ENCODE data around the gene U2AF2. TPM values are rescaled to one million over a fixed set of nuclear protein-coding genes. Genes with fewer than 3 reads are reported as not detected.

U2AF2 gene
- total RNA-seq, 1 donor from 2014 or later = 365 TPM

DNA sequence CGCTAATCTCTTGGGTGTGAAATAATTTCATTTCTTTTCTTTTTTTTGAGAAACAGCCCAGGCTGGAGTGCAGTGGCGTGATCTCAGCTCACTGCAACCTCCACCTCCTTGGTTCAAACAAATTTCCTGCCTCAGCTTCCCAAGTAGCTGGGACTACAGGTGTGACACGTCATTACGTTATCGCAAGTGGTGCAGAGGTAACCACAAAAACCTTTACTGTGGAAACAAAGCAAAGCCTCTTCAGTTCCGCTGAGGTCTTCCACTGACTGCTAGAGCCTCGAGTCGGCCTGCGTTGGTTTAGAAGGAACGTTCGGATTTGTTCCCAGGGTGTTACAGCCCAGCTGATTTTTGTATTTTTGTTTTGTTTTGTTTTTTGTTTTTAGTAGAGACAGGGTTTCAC, 28.5 kb upstream of the U2AF2 start:
- no peak overlapping the region for H3K27ac Mint-ChIP-seq (ENCODE audit: unreplicated experiment)
- H3K27me3 Mint-ChIP-seq (ENCODE audit: low read depth) = peaks cover 5% of the 10 kb centered on the region
- H3K4me3 Mint-ChIP-seq = peak overlapping the region; percentile 44
- peaks cover 3% of the 10 kb centered on the region for H3K9me3 Mint-ChIP-seq
- H3K4me1 Mint-ChIP-seq = peaks cover 20% of the 10 kb centered on the region
- peaks cover 7% of the 10 kb centered on the region for H3K36me3 Mint-ChIP-seq (ENCODE audit: low read depth)
- TF ChIP-seq, protein P1, sequence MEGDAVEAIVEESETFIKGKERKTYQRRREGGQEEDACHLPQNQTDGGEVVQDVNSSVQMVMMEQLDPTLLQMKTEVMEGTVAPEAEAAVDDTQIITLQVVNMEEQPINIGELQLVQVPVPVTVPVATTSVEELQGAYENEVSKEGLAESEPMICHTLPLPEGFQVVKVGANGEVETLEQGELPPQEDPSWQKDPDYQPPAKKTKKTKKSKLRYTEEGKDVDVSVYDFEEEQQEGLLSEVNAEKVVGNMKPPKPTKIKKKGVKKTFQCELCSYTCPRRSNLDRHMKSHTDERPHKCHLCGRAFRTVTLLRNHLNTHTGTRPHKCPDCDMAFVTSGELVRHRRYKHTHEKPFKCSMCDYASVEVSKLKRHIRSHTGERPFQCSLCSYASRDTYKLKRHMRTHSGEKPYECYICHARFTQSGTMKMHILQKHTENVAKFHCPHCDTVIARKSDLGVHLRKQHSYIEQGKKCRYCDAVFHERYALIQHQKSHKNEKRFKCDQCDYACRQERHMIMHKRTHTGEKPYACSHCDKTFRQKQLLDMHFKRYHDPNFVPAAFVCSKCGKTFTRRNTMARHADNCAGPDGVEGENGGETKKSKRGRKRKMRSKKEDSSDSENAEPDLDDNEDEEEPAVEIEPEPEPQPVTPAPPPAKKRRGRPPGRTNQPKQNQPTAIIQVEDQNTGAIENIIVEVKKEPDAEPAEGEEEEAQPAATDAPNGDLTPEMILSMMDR (conservative IDR thresholded peaks at IDR 0.05) = no peak
- DNase-seq (ENCODE audit: low read depth, low spot score) = no peak

DNA sequence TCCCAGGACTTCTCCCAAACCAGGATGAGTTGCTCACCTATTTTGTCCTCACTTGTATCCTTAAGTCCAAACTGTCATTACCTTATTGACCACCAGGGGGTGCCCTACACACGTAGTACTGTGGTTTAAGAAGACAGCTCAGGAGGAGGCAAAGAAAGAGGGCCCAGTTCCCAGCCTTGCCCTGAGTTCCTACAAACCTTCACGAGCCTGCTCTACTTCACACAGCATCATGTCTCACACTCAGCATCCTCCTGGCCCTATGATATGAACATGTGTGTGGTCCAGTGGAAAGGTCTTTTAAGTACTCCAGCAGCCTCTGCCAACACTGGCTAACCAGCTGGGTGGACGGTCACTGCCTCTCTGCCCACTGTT, 22.4 kb upstream of the U2AF2 start:
- H3K4me1 Mint-ChIP-seq = peaks cover 33% of the 10 kb centered on the region
- peak overlapping the region; percentile 78 for H3K4me3 Mint-ChIP-seq
- TF ChIP-seq, protein P1 (conservative IDR thresholded peaks at IDR 0.05) = peak; percentile 86
- H3K27ac Mint-ChIP-seq (ENCODE audit: unreplicated experiment) = no peak overlapping the region
- DNase-seq (ENCODE audit: low read depth, low spot score) = peak; percentile 94
- H3K27me3 Mint-ChIP-seq (ENCODE audit: low read depth) = no peaks in the 10 kb centered on the region
- no peaks in the 10 kb centered on the region for H3K36me3 Mint-ChIP-seq (ENCODE audit: low read depth)
- no peaks in the 10 kb centered on the region for H3K9me3 Mint-ChIP-seq

DNA sequence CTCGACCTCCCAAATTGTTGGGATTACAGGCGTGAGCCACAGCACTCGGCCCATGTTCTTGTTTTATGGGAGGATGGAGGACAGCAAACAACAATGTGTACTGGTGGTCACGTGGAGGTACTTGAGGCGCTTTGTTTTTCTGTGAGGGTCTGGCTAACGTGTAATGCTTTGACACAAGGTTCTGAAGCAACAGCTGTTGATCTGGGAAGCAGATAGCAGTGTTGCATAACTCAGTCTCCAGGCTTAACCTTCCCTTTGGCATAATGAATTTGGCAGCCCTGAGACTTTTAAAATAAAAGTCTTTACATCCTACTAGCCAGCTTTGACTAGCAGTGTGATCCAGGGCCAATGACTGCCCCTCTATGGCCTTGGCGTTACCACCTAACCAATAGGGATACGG, 21.0 kb upstream of the U2AF2 start:
- TF ChIP-seq, protein P1 (conservative IDR thresholded peaks at IDR 0.05) = no peak
- Mint-ChIP-seq H3K4me1 (peaks cover 39% of the 10 kb centered on the region), H3K27ac (ENCODE audit: unreplicated experiment) (no peak overlapping the region), H3K9me3 (no peaks in the 10 kb centered on the region), H3K4me3 (peak overlapping the region; percentile 96), H3K36me3 (ENCODE audit: low read depth) (peaks cover 4% of the 10 kb centered on the region), H3K27me3 (ENCODE audit: low read depth) (no peaks in the 10 kb centered on the region)
- no peak for DNase-seq (ENCODE audit: low read depth, low spot score)

DNA sequence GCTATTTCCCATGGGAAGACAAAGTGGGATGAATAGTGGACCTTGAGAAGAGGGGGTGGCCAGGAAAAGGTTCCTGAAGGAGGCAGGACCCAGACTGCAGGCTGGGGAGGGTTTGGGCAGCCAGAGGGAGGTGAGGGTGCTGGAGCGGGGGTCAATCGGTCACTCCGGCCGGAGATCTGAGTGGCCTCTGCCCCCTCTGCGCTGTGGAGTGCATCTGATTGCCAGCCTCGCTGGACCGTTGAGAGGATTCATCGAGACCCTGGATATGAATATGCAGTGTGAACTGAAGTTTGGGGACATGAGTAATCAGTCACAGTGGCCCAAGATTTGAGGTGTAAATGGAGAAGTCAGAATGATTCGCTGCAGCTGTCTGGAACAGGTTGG, 19.5 kb upstream of the U2AF2 start:
- peak overlapping the region; percentile 100 for H3K27ac Mint-ChIP-seq (ENCODE audit: unreplicated experiment)

DNA sequence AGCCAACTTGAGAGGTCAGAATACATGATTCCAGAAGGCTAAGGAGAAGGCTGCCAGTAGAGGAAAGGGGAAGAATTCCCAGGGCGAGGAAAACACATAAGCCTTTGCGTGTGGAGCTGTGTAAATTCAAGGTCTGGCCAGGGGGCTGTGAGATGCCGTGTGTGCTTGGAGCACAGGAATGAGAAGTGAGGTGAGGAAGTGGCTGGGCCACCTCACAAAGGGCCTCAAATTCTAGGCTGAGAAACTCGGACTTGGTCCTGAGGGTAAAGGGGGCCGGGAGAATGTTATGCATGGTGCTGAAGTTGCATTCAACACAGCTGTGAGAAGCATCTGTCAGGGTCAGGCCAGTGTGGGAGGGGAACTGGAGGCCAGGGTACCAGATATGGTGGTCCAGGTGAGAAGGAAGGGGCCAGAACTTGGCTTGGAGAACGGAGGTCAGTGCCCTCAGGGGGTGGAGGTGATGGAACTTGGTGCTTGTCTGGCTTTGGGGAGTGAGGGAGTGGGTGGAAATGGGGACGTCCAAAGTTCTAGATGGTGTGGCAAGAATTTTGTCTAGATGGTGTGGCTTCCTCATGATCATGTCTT, 18.9 kb upstream of the U2AF2 start:
- H3K4me1 Mint-ChIP-seq = peaks cover 49% of the 10 kb centered on the region
- peaks cover 10% of the 10 kb centered on the region for H3K36me3 Mint-ChIP-seq (ENCODE audit: low read depth)
- peak overlapping the region; percentile 96 for H3K4me3 Mint-ChIP-seq

More for the DNA sequence above, 19.5 kb upstream of the U2AF2 start:
- Mint-ChIP-seq H3K27me3 (ENCODE audit: low read depth) (no peaks in the 10 kb centered on the region), H3K4me1 (peaks cover 45% of the 10 kb centered on the region), H3K4me3 (peak overlapping the region; percentile 96), H3K9me3 (peaks cover 2% of the 10 kb centered on the region), H3K36me3 (ENCODE audit: low read depth) (peaks cover 8% of the 10 kb centered on the region)
- no peak for DNase-seq (ENCODE audit: low read depth, low spot score)
- TF ChIP-seq, protein P1 (conservative IDR thresholded peaks at IDR 0.05) = no peak

More for the DNA sequence above, 18.9 kb upstream of the U2AF2 start:
- TF ChIP-seq, protein P1 (conservative IDR thresholded peaks at IDR 0.05) = no peak
- peaks cover 2% of the 10 kb centered on the region for H3K27me3 Mint-ChIP-seq (ENCODE audit: low read depth)
- peak overlapping the region; percentile 100 for H3K27ac Mint-ChIP-seq (ENCODE audit: unreplicated experiment)
- DNase-seq (ENCODE audit: low read depth, low spot score) = no peak
- H3K9me3 Mint-ChIP-seq = peaks cover 2% of the 10 kb centered on the region
